SIG-M5 (cell line): Measurements from ENCODE around the gene C2orf78.
"Not testable (repeated sequence)": the region's sequence is repeated elsewhere in the genome, so short reads cannot be mapped to it uniquely, and the experiment has no call there.

Experiments used
- DNase-seq: peaks from one replicate; lab custom pipeline; 2025; lab: John Stamatoyannopoulos, UW

C2orf78 gene

GRCh38 chr2:73783883-73784282 is at the start of gene C2orf78:
Gene C2orf78, plus strand, starts transcription at chr2:73784183. Its CDS starts 127 bp downstream, at chr2:73784310.
- DNase-seq = not testable (repeated sequence)

- DNase-seq = no peak
Measured at GRCh38 chr2:73736378-73736777, 47.6 kb upstream of the C2orf78 start.

- peak; percentile 89 for DNase-seq
Measured at GRCh38 chr2:73736855-73737779, 46.9 kb upstream of the C2orf78 start, which contains the start of gene TPRKB. Gene TPRKB, minus strand, starts transcription at chr2:73737345. Its CDS starts 2,776 bp downstream, at chr2:73734569.

- DNase-seq = no peak
Measured at GRCh38 chr2:73739101-73739500, 44.9 kb upstream of the C2orf78 start.

- DNase-seq = no peak
Measured at GRCh38 chr2:73740767-73741166, 43.2 kb upstream of the C2orf78 start.

GRCh38 chr2:73746015-73746876 is 37.7 kb upstream of the C2orf78 start:
- no peak for DNase-seq

- no peak for DNase-seq
Measured at GRCh38 chr2:73746877-73747208, 37.1 kb upstream of the C2orf78 start.

- DNase-seq = no peak
Measured at GRCh38 chr2:73749314-73749713, 34.7 kb upstream of the C2orf78 start.

- DNase-seq = not testable (repeated sequence)
Measured at GRCh38 chr2:73754332-73754731, 29.7 kb upstream of the C2orf78 start.

GRCh38 chr2:73759285-73759764 is 24.7 kb upstream of the C2orf78 start:
- no peak for DNase-seq

GRCh38 chr2:73759904-73760303 is 24.1 kb upstream of the C2orf78 start:
- DNase-seq = no peak

GRCh38 chr2:73762571-73762970 is 21.4 kb upstream of the C2orf78 start:
- no peak for DNase-seq

GRCh38 chr2:73764945-73765344 is 19.0 kb upstream of the C2orf78 start:
- no peak for DNase-seq

- no peak for DNase-seq
Measured at GRCh38 chr2:73766349-73766748, 17.6 kb upstream of the C2orf78 start.

- DNase-seq = no peak
Measured at GRCh38 chr2:73766994-73767393, 17.0 kb upstream of the C2orf78 start.

- DNase-seq = no peak
Measured at GRCh38 chr2:73770725-73771124, 13.3 kb upstream of the C2orf78 start.

GRCh38 chr2:73772819-73773218 is 11.2 kb upstream of the C2orf78 start:
- no peak for DNase-seq

GRCh38 chr2:73776381-73776780 is 7.6 kb upstream of the C2orf78 start:
- DNase-seq = no peak

GRCh38 chr2:73776869-73777519 is 7.0 kb upstream of the C2orf78 start:
- DNase-seq = no peak

GRCh38 chr2:73778867-73779466 is 5.0 kb upstream of the C2orf78 start:
- DNase-seq = not testable (repeated sequence)

- DNase-seq = peak; percentile 60
Measured at GRCh38 chr2:73779467-73780236, 4.3 kb upstream of the C2orf78 start, which contains the start of gene DUSP11. Gene DUSP11, minus strand, starts transcription at chr2:73780103. Its CDS starts 129 bp downstream, at chr2:73779974.
